ENCODE data around the gene NOP9. TPM values are rescaled to one million over a fixed set of nuclear protein-coding genes. Genes with fewer than 3 reads are reported as not detected.

NOP9 gene
- total RNA-seq, 1 experiment from 2014 or later = 34.0 TPM

- BruUV-seq (replicated peaks) = no TSS peak
- no peaks in the 10 kb centered on the region for H3K36me3 ChIP-seq (ENCODE audit: insufficient read depth, low read length, poor library complexity, severe bottlenecking)
- CTCF ChIA-PET = no interaction called here
- no peaks in the 10 kb centered on the region for H3K4me1 ChIP-seq (ENCODE audit: insufficient read depth, low read length, poor library complexity, severe bottlenecking)
- POLR2A ChIA-PET (ENCODE audit: low non-redundant PET) = no interaction called here
- H3K4me3 ChIP-seq (ENCODE audit: low read depth, low read length, poor library complexity, severe bottlenecking) = no peak overlapping the region
- TF ChIP-seq CTCF (conservative IDR thresholded peaks at IDR 0.05; ENCODE audit: low read depth, low read length) (no peak), EZH2 (IDR thresholded peaks at IDR 0.05; ENCODE audit: borderline replicate concordance, low read depth, low read length, poor library complexity, severe bottlenecking) (no peak)
- intact Hi-C loops (cut with micrococcal nuclease; ENCODE audit: unreplicated experiment) = no loop called here
- no peaks in the 10 kb centered on the region for H3K27me3 ChIP-seq (replicated peaks; ENCODE audit: insufficient read depth, low read depth, low read length, poor library complexity)
- no peaks in the 10 kb centered on the region for H3K9me3 ChIP-seq (ENCODE audit: low read depth, low read length, poor library complexity, severe bottlenecking)
- H3K27ac ChIP-seq (ENCODE audit: low read depth, low read length, poor library complexity, severe bottlenecking) = no peak overlapping the region
- no peak for DNase-seq (ENCODE audit: low spot score)
These were observed 39.4 kb upstream of the NOP9 start for GRCh38 chr14:24260026-24260779.

DNA sequence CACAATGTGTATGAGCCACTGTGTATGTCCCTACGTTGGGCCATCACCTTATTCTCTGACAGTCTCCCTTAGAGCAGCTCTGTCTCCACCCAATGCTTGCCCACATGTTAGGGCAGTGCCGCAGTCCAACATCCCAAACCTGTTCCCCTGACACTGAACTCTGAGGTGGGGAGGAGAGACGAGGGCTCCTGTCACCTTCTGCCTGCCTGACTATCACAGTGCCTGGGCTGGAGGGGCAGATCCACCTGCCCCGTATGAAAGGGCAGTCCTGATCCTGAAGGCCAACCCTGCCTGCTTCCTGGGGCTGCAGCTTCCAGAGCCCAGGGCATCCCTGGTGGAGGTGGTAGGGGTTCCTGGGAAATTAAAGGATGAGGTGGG, 38.9 kb upstream of the NOP9 start:
- H3K4me3 ChIP-seq (ENCODE audit: low read depth, low read length, poor library complexity, severe bottlenecking) = no peak overlapping the region
- CTCF ChIA-PET = no interaction called here
- DNase-seq (ENCODE audit: low spot score) = no peak
- intact Hi-C loops (cut with micrococcal nuclease; ENCODE audit: unreplicated experiment) = no loop called here
- H3K4me1 ChIP-seq (ENCODE audit: insufficient read depth, low read length, poor library complexity, severe bottlenecking) = no peaks in the 10 kb centered on the region
- POLR2A ChIA-PET (ENCODE audit: low non-redundant PET) = no interaction called here
- no peaks in the 10 kb centered on the region for H3K9me3 ChIP-seq (ENCODE audit: low read depth, low read length, poor library complexity, severe bottlenecking)
- no peak overlapping the region for H3K27ac ChIP-seq (ENCODE audit: low read depth, low read length, poor library complexity, severe bottlenecking)
- no peaks in the 10 kb centered on the region for H3K36me3 ChIP-seq (ENCODE audit: insufficient read depth, low read length, poor library complexity, severe bottlenecking)
- BruUV-seq (replicated peaks) = no TSS peak
- TF ChIP-seq EZH2 (IDR thresholded peaks at IDR 0.05; ENCODE audit: borderline replicate concordance, low read depth, low read length, poor library complexity, severe bottlenecking) (no peak), CTCF (conservative IDR thresholded peaks at IDR 0.05; ENCODE audit: low read depth, low read length) (no peak)
- no peaks in the 10 kb centered on the region for H3K27me3 ChIP-seq (replicated peaks; ENCODE audit: insufficient read depth, low read depth, low read length, poor library complexity)

DNA sequence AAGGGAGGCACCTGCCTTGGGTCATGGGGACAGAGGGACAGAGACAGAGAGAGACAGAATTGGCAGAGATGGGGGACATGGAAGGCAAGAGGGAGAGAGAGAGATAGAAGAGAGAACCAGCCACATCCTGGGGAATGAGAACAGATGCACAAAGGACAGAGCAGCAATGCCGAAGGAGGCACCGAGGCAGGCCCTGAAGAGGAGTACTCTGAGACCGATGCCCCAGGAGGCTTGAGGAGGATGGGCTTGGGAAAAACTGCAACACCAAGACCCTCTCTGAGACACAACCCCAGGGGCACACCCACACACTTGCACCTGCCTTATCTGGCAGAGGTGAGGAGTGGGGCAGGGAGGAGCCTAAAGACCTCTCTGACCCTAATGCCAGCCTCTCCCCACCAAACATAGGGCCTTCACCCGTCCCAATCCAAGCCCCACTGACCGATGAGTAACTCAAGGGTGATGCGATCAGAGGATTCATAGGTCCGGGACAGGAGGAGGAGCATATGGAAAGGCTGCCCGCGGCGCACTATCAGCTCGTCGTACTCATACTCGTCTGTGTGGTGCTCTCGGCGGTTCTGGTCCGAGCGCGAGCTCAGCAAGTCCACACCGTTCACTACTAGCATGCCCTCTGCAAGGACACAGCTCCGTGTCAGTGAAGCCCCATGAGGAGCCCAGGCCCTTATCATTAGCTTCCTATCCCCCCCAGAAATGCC, 38.2 kb upstream of the NOP9 start:
- intact Hi-C loops (cut with micrococcal nuclease; ENCODE audit: unreplicated experiment) = no loop called here
- no peak for DNase-seq (ENCODE audit: low spot score)
- Histone ChIP-seq H3K27me3 (replicated peaks; ENCODE audit: insufficient read depth, low read depth, low read length, poor library complexity) (no peaks in the 10 kb centered on the region), H3K36me3 (ENCODE audit: insufficient read depth, low read length, poor library complexity, severe bottlenecking) (no peaks in the 10 kb centered on the region), H3K4me1 (ENCODE audit: insufficient read depth, low read length, poor library complexity, severe bottlenecking) (no peaks in the 10 kb centered on the region), H3K27ac (ENCODE audit: low read depth, low read length, poor library complexity, severe bottlenecking) (no peak overlapping the region), H3K9me3 (ENCODE audit: low read depth, low read length, poor library complexity, severe bottlenecking) (no peaks in the 10 kb centered on the region), H3K4me3 (ENCODE audit: low read depth, low read length, poor library complexity, severe bottlenecking) (no peak overlapping the region)
- ChIA-PET POLR2A (ENCODE audit: low non-redundant PET) (no interaction called here), CTCF (no interaction called here)
- BruUV-seq (replicated peaks) = no TSS peak
- TF ChIP-seq EZH2 (IDR thresholded peaks at IDR 0.05; ENCODE audit: borderline replicate concordance, low read depth, low read length, poor library complexity, severe bottlenecking) (no peak), CTCF (conservative IDR thresholded peaks at IDR 0.05; ENCODE audit: low read depth, low read length) (no peak)
